ENCODE results near the gene KRTAP2-2. TPM values are rescaled to one million over a fixed set of nuclear protein-coding genes. Genes with fewer than 3 reads are reported as not detected.

Gene KRTAP2-2
- total and polyA plus RNA-seq, 2 of the 8 experiments (the other 6 are each of a cell fraction or from before 2014, with no cell fraction given): not detected

DNA sequence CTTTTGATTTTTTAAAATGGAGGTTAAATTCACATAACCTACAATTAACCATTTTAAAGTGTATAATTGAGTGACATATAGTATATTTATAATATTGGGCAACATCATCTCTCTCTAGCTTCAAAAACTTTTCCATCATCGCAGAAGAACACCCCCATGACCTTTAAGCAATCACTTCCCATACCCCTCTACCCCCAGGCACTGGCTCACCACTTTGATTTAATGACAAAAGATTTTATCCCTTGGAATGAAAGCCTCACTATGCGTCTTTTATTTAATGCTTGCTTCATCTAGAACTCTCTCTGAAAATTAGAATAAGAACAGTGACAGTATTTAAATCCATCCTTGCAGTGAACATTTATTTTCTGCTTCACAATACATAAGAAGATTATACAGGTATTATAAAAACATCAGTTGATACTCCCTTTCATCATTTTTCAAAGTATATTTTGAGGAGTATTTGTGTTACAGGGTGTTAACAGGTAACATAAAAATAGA lies 17.1 kb downstream of the KRTAP2-2 start:
- FAIRE-seq: no peak

More for the DNA sequence above, 17.1 kb downstream of the KRTAP2-2 start:
- H2BK12ac ChIP-seq (ENCODE audit: low read depth, low read length): no peak overlapping the region
- H2BK120ac ChIP-seq (replicated peaks; ENCODE audit: low read depth, low read length): no peak overlapping the region
- DNase-seq (ENCODE audit: low read depth in 1 of 2, low spot score in 2 of 2): no peak
- no peak overlapping the region for H3K4ac ChIP-seq (replicated peaks; ENCODE audit: insufficient read length, low read depth, low read length)
- WGBS, 2 experiments (ENCODE audit: extremely low coverage in 1 of 2, insufficient coverage in 1 of 2, insufficient read length in 1 of 2, insufficient replicate concordance in 2 of 2, low coverage in 1 of 2, low lambda C conversion rate in 2 of 2, missing lambda C conversion rate in 1 of 2): 74% methylated on average over 2 of the region's 2 CpGs; no CpG with 5 or more reads in 1 of the 2 experiments
- peaks cover 0 to 9% (median 2%) of the 10 kb centered on the region in 4 experiments; a peak in 4 of 7 replicates for H3K4me1 ChIP-seq (replicated peaks in 1 of 4; ENCODE audit: control insufficient read depth in 3 of 4, insufficient read depth in 4 of 4, low read length in 3 of 4)
- ChIA-PET CTCF (ENCODE audit: partially characterized antibody) (interaction anchor here (1.1 kb wide), 1 partner anchor 11 kb away, joined by 3 read pairs; no protein-coding TSS in a partner anchor), POLR2A (ENCODE audit: partially characterized antibody) (no interaction called here)
- no peak overlapping the region for H3K9ac ChIP-seq (replicated peaks in 1 of 4; ENCODE audit: extremely low read depth in 1 of 4, low read depth in 3 of 4, low read length in 3 of 4)
- no peaks in the 10 kb centered on the region for H3K23me2 ChIP-seq (ENCODE audit: low read depth, low read length)
- no peak overlapping the region for H4K5ac ChIP-seq (ENCODE audit: insufficient read length, low read depth, low read length)
- no peak overlapping the region for H3K23ac ChIP-seq (ENCODE audit: insufficient read length)
- no peak overlapping the region for H3K18ac ChIP-seq (ENCODE audit: extremely low read depth, low read length)
- no peaks in the 10 kb centered on the region for H3K79me1 ChIP-seq (ENCODE audit: low read depth, low read length)
- H2AFZ ChIP-seq (ENCODE audit: low read length): no peak overlapping the region
- TF ChIP-seq CBX8 (IDR thresholded peaks at IDR 0.05; ENCODE audit: borderline replicate concordance, low read depth, low read length) (no peak), TCF12 (IDR thresholded peaks at IDR 0.05; ENCODE audit: low read depth, low read length) (no peak), BRCA1 (IDR thresholded peaks at IDR 0.05; ENCODE audit: low read depth, low read length) (no peak), POU5F1 (IDR thresholded peaks at IDR 0.05; ENCODE audit: low read depth, low read length) (no peak), SUZ12 (IDR thresholded peaks at IDR 0.05; ENCODE audit: low read length) (no peak), SIN3A (conservative IDR thresholded peaks at IDR 0.05 in 1 of 2, IDR thresholded peaks at IDR 0.05 in 1 of 2; ENCODE audit: low read depth in 1 of 2, low read length in 2 of 2) (no peak), CHD1 (IDR thresholded peaks at IDR 0.05; ENCODE audit: low read depth, low read length) (no peak), NRF1 (IDR thresholded peaks at IDR 0.05; ENCODE audit: low read depth, low read length) (no peak)
- no peak overlapping the region for H4K91ac ChIP-seq (replicated peaks; ENCODE audit: insufficient read length, low read length)
- H3K27me3 ChIP-seq (replicated peaks in 1 of 4; ENCODE audit: control insufficient read depth in 3 of 4, extremely low read depth in 1 of 4, insufficient read depth in 3 of 4, low read length in 3 of 4): no peaks in the 10 kb centered on the region
- no peak overlapping the region; the same call in 1 of the 2 replicates for H2BK5ac ChIP-seq (ENCODE audit: low read depth, low read length)
- no peak overlapping the region for H2BK20ac ChIP-seq (ENCODE audit: low read length)
- no peak overlapping the region for H4K8ac ChIP-seq (ENCODE audit: extremely low read depth, insufficient read depth, low read length)
- no peak overlapping the region for H3K14ac ChIP-seq (ENCODE audit: insufficient read length)
- no peak overlapping the region for H2BK15ac ChIP-seq (ENCODE audit: low read length)
- no peak overlapping the region for H2AK5ac ChIP-seq (ENCODE audit: low read depth, low read length)
- no peaks in the 10 kb centered on the region for H4K20me1 ChIP-seq (replicated peaks in 1 of 2; ENCODE audit: control insufficient read depth in 1 of 2, insufficient read depth in 2 of 2, low read length in 2 of 2)
- no peaks in the 10 kb centered on the region for H3K9me3 ChIP-seq (ENCODE audit: insufficient read depth in 2 of 2, low read depth in 1 of 2, low read length in 1 of 2)
- no peak overlapping the region; a peak in 1 of 8 replicates for H3K4me3 ChIP-seq (ENCODE audit: extremely low read depth in 1 of 4, insufficient read depth in 2 of 4, low read depth in 3 of 4, low read length in 4 of 4)
- H3K4me2 ChIP-seq (ENCODE audit: insufficient read depth in 1 of 2, low read depth in 2 of 2, low read length in 2 of 2): no peak overlapping the region
- no peak overlapping the region for H3K56ac ChIP-seq (replicated peaks; ENCODE audit: insufficient read length, low read depth, low read length)
- H3K36me3 ChIP-seq (ENCODE audit: control insufficient read depth in 2 of 4, insufficient read depth in 4 of 4, low read length in 3 of 4): no peaks in the 10 kb centered on the region
- no peaks in the 10 kb centered on the region for H3K79me2 ChIP-seq (ENCODE audit: control insufficient read depth in 1 of 2, insufficient read depth in 2 of 2, low read length in 2 of 2)
- H3K27ac ChIP-seq (ENCODE audit: low read depth, low read length): no peak overlapping the region

Data from H1 (cell line).